VCaP (cell line): ENCODE results near the gene ZNF674.
A peak's percentile ranks its signal among the peaks of the same experiment; 100 is the strongest.

Experiments
- H3K27ac ChIP-seq: fragments of 450-650 bp; 2 replicates; pipeline ENCODE4 v1.5.1; 2017
- CTCF ChIP-seq: fragments of 450-650 bp; conservative IDR thresholded peaks from 2 replicates; pipeline ENCODE4 v1.5.1; 2017; ENCODE audit warnings: mild to moderate bottlenecking, moderate library complexity

ZNF674 gene

GRCh38 chrX:46574774-46575381 lies 29.7 kb upstream of the ZNF674 start:
- no peak for TF ChIP-seq CTCF
- H3K27ac ChIP-seq: no peak overlapping the region

GRCh38 chrX:46573892-46574773 lies 28.9 kb upstream of the ZNF674 start:
- 0 out of 2 replicates have a peak overlapping the region, but pooled peaks have one; percentile 14 for H3K27ac ChIP-seq
- no peak for TF ChIP-seq CTCF

GRCh38 chrX:46573331-46573891 lies 28.2 kb upstream of the ZNF674 start, which contains the start of gene CHST7:
TSS of gene CHST7 (plus strand) at chrX:46573765. CDS start at chrX:46573932, 167 bp downstream.
- H3K27ac ChIP-seq: 0 out of 2 replicates have a peak within 1 kb of the TSS, but pooled peaks have one; percentile 14
- TF ChIP-seq CTCF: peak; percentile 22; the same call in 1 of the 2 replicates

- no peak for TF ChIP-seq CTCF
- no peak overlapping the region for H3K27ac ChIP-seq
Observed at GRCh38 chrX:46572340-46572936, 27.2 kb upstream of the ZNF674 start.

GRCh38 chrX:46571423-46572339 lies 26.5 kb upstream of the ZNF674 start:
- no peak for TF ChIP-seq CTCF
- no peak overlapping the region for H3K27ac ChIP-seq

GRCh38 chrX:46569621-46570020 lies 24.4 kb upstream of the ZNF674 start:
- H3K27ac ChIP-seq: no peak overlapping the region
- no peak for TF ChIP-seq CTCF
